IPS DF 4.7 (cell line): ENCODE results near the gene RTRAF.

Experiments
- DNase-seq: peaks from one replicate; pipeline ENCODE4 v3.0.0-alpha.2; 2013; ENCODE audit warnings: low spot score; ENCODE audit errors: extremely low read depth

RTRAF gene

GRCh38 chr14:52048641-52049204 is 59.4 kb downstream of the RTRAF start:
- DNase-seq = no peak

GRCh38 chr14:52049271-52049670 is 59.9 kb downstream of the RTRAF start:
- no peak for DNase-seq

GRCh38 chr14:52049721-52050588 is 60.6 kb downstream of the RTRAF start:
- no peak for DNase-seq

- DNase-seq = no peak
Observed at GRCh38 chr14:52051251-52051650, 61.9 kb downstream of the RTRAF start.

GRCh38 chr14:52051871-52052270 is 62.5 kb downstream of the RTRAF start:
- DNase-seq = no peak

GRCh38 chr14:52052288-52052943 is 63.1 kb downstream of the RTRAF start:
- no peak for DNase-seq

GRCh38 chr14:52053044-52053443 is 63.7 kb downstream of the RTRAF start:
- no peak for DNase-seq

- DNase-seq = no peak
Observed at GRCh38 chr14:52054678-52055077, 65.3 kb downstream of the RTRAF start.

GRCh38 chr14:52055167-52055566 is 65.8 kb downstream of the RTRAF start:
- DNase-seq = no peak

GRCh38 chr14:52058341-52058740 is 69.0 kb downstream of the RTRAF start:
- DNase-seq = no peak

GRCh38 chr14:52059649-52060048 is 70.3 kb downstream of the RTRAF start:
- DNase-seq = no peak

GRCh38 chr14:52060080-52060479 is 70.7 kb downstream of the RTRAF start:
- DNase-seq = no peak
